ENCODE results near the gene SCEL.
A peak's percentile ranks its signal among the peaks of the same experiment; 100 is the strongest.
"Not testable (repeated sequence)": the region's sequence is repeated elsewhere in the genome, so short reads cannot be mapped to it uniquely, and the experiment has no call there.

Gene SCEL

GRCh38 chr13:77623806-77624205 lies 88.3 kb downstream of the SCEL start:
- no peaks in the 10 kb centered on the region for H3K36me3 ChIP-seq
- no peak for TF ChIP-seq CTCF (IDR thresholded peaks at IDR 0.05)
- no peak overlapping the region for H3K4me3 ChIP-seq (ENCODE audit: low read depth in 1 of 2, low read length in 1 of 2)
- H3K4me1 ChIP-seq (ENCODE audit: control insufficient read depth in 1 of 2, insufficient read depth in 1 of 2, low read depth in 1 of 2, low read length in 1 of 2), result peaks cover 0 to 14% of the 10 kb centered on the region in 2 experiments
- no peaks in the 10 kb centered on the region for H3K27me3 ChIP-seq
- no peaks in the 10 kb centered on the region for H3K9me3 ChIP-seq
- no peak overlapping the region for H3K27ac ChIP-seq

- no peak for TF ChIP-seq CTCF (IDR thresholded peaks at IDR 0.05)
- Histone ChIP-seq H3K4me1 (ENCODE audit: control insufficient read depth in 1 of 2, insufficient read depth in 1 of 2, low read depth in 1 of 2, low read length in 1 of 2) (no peaks in the 10 kb centered on the region), H3K27me3 (no peaks in the 10 kb centered on the region), H3K9me3 (no peaks in the 10 kb centered on the region), H3K36me3 (no peaks in the 10 kb centered on the region), H3K27ac (no peak overlapping the region), H3K4me3 (ENCODE audit: low read depth in 1 of 2, low read length in 1 of 2) (no peak overlapping the region)
Measured at GRCh38 chr13:77628170-77628569, 92.7 kb downstream of the SCEL start.

- H3K36me3 ChIP-seq, result no peaks in the 10 kb centered on the region
Measured at GRCh38 chr13:77637588-77637987, 102.1 kb downstream of the SCEL start.

GRCh38 chr13:77650409-77650808 lies 114.9 kb downstream of the SCEL start:
- Histone ChIP-seq H3K27ac (no peak overlapping the region), H3K4me1 (ENCODE audit: control insufficient read depth in 1 of 2, insufficient read depth in 1 of 2, low read depth in 1 of 2, low read length in 1 of 2) (peaks cover 23 to 29% of the 10 kb centered on the region in 2 experiments), H3K4me3 (ENCODE audit: low read depth in 1 of 2, low read length in 1 of 2) (no peak overlapping the region), H3K27me3 (no peaks in the 10 kb centered on the region), H3K36me3 (no peaks in the 10 kb centered on the region), H3K9me3 (no peaks in the 10 kb centered on the region)
- no peak for TF ChIP-seq CTCF (IDR thresholded peaks at IDR 0.05)

More at GRCh38 chr13:77637588-77637987, 102.1 kb downstream of the SCEL start:
- no peak overlapping the region for H3K4me3 ChIP-seq (ENCODE audit: low read depth in 1 of 2, low read length in 1 of 2)
- no peaks in the 10 kb centered on the region for H3K9me3 ChIP-seq
- TF ChIP-seq CTCF (IDR thresholded peaks at IDR 0.05), result no peak
- H3K27ac ChIP-seq, result no peak overlapping the region
- H3K27me3 ChIP-seq, result no peaks in the 10 kb centered on the region
- H3K4me1 ChIP-seq (ENCODE audit: control insufficient read depth in 1 of 2, insufficient read depth in 1 of 2, low read depth in 1 of 2, low read length in 1 of 2), result no peaks in the 10 kb centered on the region

GRCh38 chr13:77653301-77653700 lies 117.8 kb downstream of the SCEL start:
- TF ChIP-seq CTCF (IDR thresholded peaks at IDR 0.05), result no peak
- H3K27me3 ChIP-seq, result no peaks in the 10 kb centered on the region
- H3K36me3 ChIP-seq, result no peaks in the 10 kb centered on the region
- H3K4me1 ChIP-seq (ENCODE audit: control insufficient read depth in 1 of 2, insufficient read depth in 1 of 2, low read depth in 1 of 2, low read length in 1 of 2), result peaks cover 29 to 43% of the 10 kb centered on the region in 2 experiments
- peak overlapping the region; percentile 58 for H3K27ac ChIP-seq
- H3K9me3 ChIP-seq, result no peaks in the 10 kb centered on the region
- no peak overlapping the region for H3K4me3 ChIP-seq (ENCODE audit: low read depth in 1 of 2, low read length in 1 of 2)

GRCh38 chr13:77660016-77660415 lies 124.5 kb downstream of the SCEL start:
- not testable (repeated sequence) for H3K36me3 ChIP-seq; H3K4me3 ChIP-seq (ENCODE audit: low read depth in 1 of 2, low read length in 1 of 2); H3K27ac ChIP-seq; H3K27me3 ChIP-seq; H3K9me3 ChIP-seq
- H3K4me1 ChIP-seq (ENCODE audit: control insufficient read depth in 1 of 2, insufficient read depth in 1 of 2, low read depth in 1 of 2, low read length in 1 of 2), result peaks cover 6 to 14% of the 10 kb centered on the region in 2 experiments
